Common myeloid progenitor, CD34-positive (primary cell): ENCODE data around the gene TMEM43.

ENCODE experiments used
- CTCF ChIA-PET: fragments of 350-600 bp; sonication (Branson Sonifier 250); formaldehyde crosslinking; loops from one replicate; lab custom pipeline; 2021; ENCODE audit warnings: antibody characterized with exemption; lab: Charles Lee
- POLR2A ChIA-PET: fragments of 350-600 bp; sonication (Branson Sonifier 250); formaldehyde crosslinking; loops from one replicate; lab custom pipeline; 2021; ENCODE audit warnings: antibody characterized with exemption; lab: Charles Lee
- DNase-seq, 3 donors: peaks; one replicate each; pipeline versions ENCODE4 v3.0.0 to v3.0.0-alpha.2; 2013
- H3K27ac ChIP-seq, 2 experiments: 1 replicate in 1 of 2; 2 replicates in 1 of 2; pipeline ENCODE4 v1.7.0; 2013; ENCODE audit warnings: inconsistent platforms in 2 of 2, low read length in 2 of 2, mild to moderate bottlenecking in 2 of 2, low read depth in 1 of 2, moderate library complexity in 1 of 2; ENCODE audit not compliant: severe bottlenecking in 2 of 2, insufficient read depth in 1 of 2, poor library complexity in 1 of 2
- H3K27me3 ChIP-seq, 5 experiments: replicated peaks in 2 of 5; 1 replicate in 3 of 5; 2 replicates in 2 of 5; pipeline versions ENCODE4 v1.6.1 to v1.7.0; 2013; ENCODE audit warnings: low read length in 4 of 5, mild to moderate bottlenecking in 2 of 5, moderate library complexity in 2 of 5, inconsistent platforms in 1 of 5; ENCODE audit not compliant: insufficient read depth in 5 of 5, control insufficient read depth in 4 of 5
- H3K36me3 ChIP-seq, 4 experiments: 1 replicate in 2 of 4; 2 replicates in 2 of 4; pipeline versions ENCODE4 v1.6.1 to v1.7.0; 2013; ENCODE audit warnings: low read length in 3 of 4, control low read depth in 1 of 4, mild to moderate bottlenecking in 1 of 4; ENCODE audit not compliant: control insufficient read depth in 4 of 4, insufficient read depth in 4 of 4
- H3K4me1 ChIP-seq, 4 experiments: 1 replicate in 3 of 4; 2 replicates in 1 of 4; pipeline versions ENCODE4 v1.6.1 to v1.7.1; 2013; ENCODE audit warnings: low read length in 3 of 4, mild to moderate bottlenecking in 3 of 4, control low read depth in 1 of 4, inconsistent platforms in 1 of 4, moderate library complexity in 1 of 4; ENCODE audit not compliant: control insufficient read depth in 4 of 4, insufficient read depth in 4 of 4; ENCODE audit errors: control extremely low read depth in 1 of 4
- H3K4me3 ChIP-seq, 7 experiments: 1 replicate in 4 of 7; 2 replicates in 3 of 7; pipeline versions ENCODE4 v1.5.1 to v1.7.0; 2013; ENCODE audit warnings: mild to moderate bottlenecking in 7 of 7, low read length in 6 of 7, moderate library complexity in 6 of 7, inconsistent platforms in 2 of 7, low read depth in 2 of 7, control low read depth in 1 of 7; ENCODE audit not compliant: insufficient read depth in 4 of 7, control insufficient read depth in 1 of 7; ENCODE audit errors: extremely low read depth in 1 of 7
- H3K9me3 ChIP-seq, 5 experiments: 1 replicate in 4 of 5; 2 replicates in 1 of 5; pipeline versions ENCODE4 v1.6.1 to v1.7.1; 2013; ENCODE audit warnings: low read length in 4 of 5, mild to moderate bottlenecking in 2 of 5, inconsistent platforms in 1 of 5, low read depth in 1 of 5, moderate library complexity in 1 of 5; ENCODE audit not compliant: control insufficient read depth in 4 of 5, insufficient read depth in 2 of 5; ENCODE audit errors: control extremely low read depth in 1 of 5
- WGBS: methylation state at CpG from one replicate; pipeline ENCODE4 v1.1.5; 2013; ENCODE audit not compliant: insufficient coverage; 5-methylcytosine and 5-hydroxymethylcytosine counted together

Gene TMEM43

DNA sequence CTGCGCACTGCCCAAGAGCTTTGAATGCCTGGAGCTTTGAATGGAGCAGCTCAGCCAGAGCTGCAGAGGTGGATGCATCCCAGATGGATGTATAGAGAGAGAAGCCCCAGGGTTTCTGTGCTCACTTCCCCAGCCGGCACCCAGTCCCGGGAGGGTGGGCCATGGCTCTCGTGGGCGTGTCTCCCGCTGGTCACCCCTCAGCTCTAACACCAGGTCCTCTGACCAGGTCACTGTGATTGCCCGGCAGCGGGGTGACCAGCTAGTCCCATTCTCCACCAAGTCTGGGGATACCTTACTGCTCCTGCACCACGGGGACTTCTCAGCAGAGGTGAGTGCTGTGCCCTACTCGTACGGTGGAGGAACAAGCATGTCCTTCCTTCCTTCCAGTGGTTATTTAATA lies 10.7 kb downstream of the TMEM43 start:
- H3K4me1 ChIP-seq = peaks cover 0 to 4% (median 2%) of the 10 kb centered on the region in 4 experiments
- POLR2A ChIA-PET = interaction anchor here (1.2 kb wide), 1 partner anchor 10 kb away, joined by 4 read pairs; the partner anchor contains the start of genes CHCHD4 and TMEM43
- no peak overlapping the region for H3K4me3 ChIP-seq
- DNase-seq = no peak
- H3K27ac ChIP-seq = no peak overlapping the region
- WGBS = 86% methylated on average over 10 of the region's 11 CpGs
- H3K36me3 ChIP-seq = peaks cover 18 to 99% (median 84%) of the 10 kb centered on the region in 4 experiments
- no peaks in the 10 kb centered on the region for H3K9me3 ChIP-seq
- H3K27me3 ChIP-seq = no peaks in the 10 kb centered on the region
- CTCF ChIA-PET = interaction anchor here (1.5 kb wide), 1 partner anchor 22 kb away, joined by 4 read pairs; no protein-coding TSS in a partner anchor

DNA sequence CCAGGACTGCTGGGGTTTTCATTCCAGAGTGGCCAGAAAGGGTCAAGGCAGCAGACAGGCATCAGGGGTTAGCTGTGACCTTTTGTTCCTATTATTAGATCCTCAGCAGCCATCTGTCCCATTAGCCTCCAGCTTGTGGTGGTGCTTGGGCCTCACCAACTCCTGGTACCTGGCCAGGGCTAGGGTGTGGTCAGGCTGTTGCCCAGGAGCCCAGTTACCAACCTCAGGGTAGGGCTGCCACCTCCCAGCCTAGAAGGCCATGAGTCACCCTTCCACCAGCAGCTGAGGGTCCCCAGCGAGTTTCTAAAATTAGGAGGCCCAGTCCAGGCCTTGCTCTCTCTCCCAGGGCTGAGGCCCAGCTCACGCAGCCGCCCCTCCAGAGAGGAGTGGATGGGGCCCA lies 12.2 kb downstream of the TMEM43 start:
- ChIA-PET POLR2A (no interaction called here), CTCF (interaction anchor here (1.2 kb wide), 1 partner anchor 9 kb away, joined by 4 read pairs; no protein-coding TSS in a partner anchor)
- Histone ChIP-seq H3K27ac (no peak overlapping the region), H3K9me3 (no peaks in the 10 kb centered on the region), H3K27me3 (no peaks in the 10 kb centered on the region), H3K4me1 (peaks cover 4 to 19% (median 11%) of the 10 kb centered on the region in 4 experiments), H3K4me3 (no peak overlapping the region), H3K36me3 (peaks cover 13 to 90% (median 81%) of the 10 kb centered on the region in 4 experiments)
- WGBS = 100% methylated on average over 3 of the region's 3 CpGs
- no peak for DNase-seq

DNA sequence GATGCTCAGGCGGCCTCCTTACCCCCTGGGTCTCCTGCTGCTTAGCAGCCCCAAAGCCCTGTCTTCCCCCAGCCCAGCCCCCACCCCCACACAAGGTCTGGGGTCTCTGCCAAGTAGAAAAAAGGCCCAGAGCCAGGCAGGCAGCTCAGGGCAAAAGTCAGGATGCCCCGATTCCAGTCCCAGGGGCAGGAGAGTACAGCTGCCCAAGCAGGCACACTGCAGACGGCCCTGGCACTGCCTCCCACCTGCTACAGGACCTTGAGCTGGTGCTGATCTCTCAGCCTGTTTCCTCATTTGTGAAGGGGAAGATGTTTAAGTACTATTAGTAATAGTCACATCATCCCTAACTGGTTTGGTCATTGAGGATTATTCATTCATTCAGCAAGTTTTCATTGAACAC lies 12.6 kb downstream of the TMEM43 start:
- ChIA-PET POLR2A (no interaction called here), CTCF (interaction anchor here (1.2 kb wide), 1 partner anchor 9 kb away, joined by 4 read pairs; no protein-coding TSS in a partner anchor)
- 100% methylated on average over 1 of the region's 3 CpGs for WGBS
- no peaks in the 10 kb centered on the region for H3K27me3 ChIP-seq
- H3K9me3 ChIP-seq = no peaks in the 10 kb centered on the region
- no peak overlapping the region for H3K27ac ChIP-seq
- no peak for DNase-seq
- H3K4me1 ChIP-seq = peaks cover 4 to 23% (median 14%) of the 10 kb centered on the region in 4 experiments
- no peak overlapping the region for H3K4me3 ChIP-seq
- peaks cover 9 to 86% (median 78%) of the 10 kb centered on the region in 4 experiments for H3K36me3 ChIP-seq

DNA sequence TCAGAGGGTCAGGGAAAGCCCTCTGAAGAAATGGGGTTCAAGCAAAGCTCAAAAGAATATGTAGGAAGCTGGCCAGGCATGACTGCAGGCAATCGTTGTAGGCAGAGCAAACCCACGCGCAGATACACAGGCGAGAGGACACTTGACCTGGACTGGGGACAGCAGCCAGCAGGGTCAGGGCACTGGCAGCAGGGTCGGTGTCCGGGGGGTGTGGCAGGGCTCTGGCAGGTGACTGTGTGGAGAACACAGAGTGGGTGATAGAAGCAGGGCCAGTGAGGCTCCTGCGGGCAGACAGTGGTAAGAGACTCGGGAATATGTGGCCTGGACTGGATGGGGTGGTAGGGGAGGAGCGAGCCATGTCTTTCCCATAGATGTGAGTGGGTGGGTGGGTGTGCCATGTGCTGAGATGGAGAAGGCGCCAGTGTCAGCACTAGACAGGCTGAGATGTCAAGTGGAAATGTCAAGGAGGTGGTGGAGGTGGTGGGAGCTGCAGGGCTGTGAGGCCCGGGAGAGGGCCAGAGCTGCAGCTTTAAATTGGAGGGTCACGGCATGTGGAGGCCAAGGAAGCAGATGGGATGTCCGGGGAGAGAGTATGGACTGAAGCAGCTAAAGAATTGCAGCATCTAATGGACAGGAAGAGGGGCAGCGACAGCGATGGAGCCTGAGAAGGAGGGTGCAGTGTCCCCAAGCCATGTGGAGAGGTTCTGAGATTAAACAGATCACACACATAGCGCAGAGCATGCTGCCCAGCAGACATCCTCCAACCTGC lies 13.4 kb downstream of the TMEM43 start:
- Histone ChIP-seq H3K27ac (no peak overlapping the region), H3K4me1 (peaks cover 7 to 32% (median 19%) of the 10 kb centered on the region in 4 experiments), H3K9me3 (no peaks in the 10 kb centered on the region), H3K4me3 (no peak overlapping the region), H3K27me3 (no peaks in the 10 kb centered on the region), H3K36me3 (peaks cover 10 to 84% (median 70%) of the 10 kb centered on the region in 4 experiments)
- ChIA-PET POLR2A (no interaction called here), CTCF (interaction anchor here (1.2 kb wide), 1 partner anchor 10 kb away, joined by 4 read pairs; no protein-coding TSS in a partner anchor)
- no peak for DNase-seq
- over 99% methylated on average over 16 of the region's 16 CpGs for whole genome bisulfite sequencing

GRCh38 chr3:14138878-14139655 lies 14.2 kb downstream of the TMEM43 start:
- peaks cover 13 to 39% (median 25%) of the 10 kb centered on the region in 4 experiments for H3K4me1 ChIP-seq
- 97% methylated on average over 13 of the region's 14 CpGs for WGBS
- ChIA-PET CTCF (interaction anchor here (1.1 kb wide), 1 partner anchor 37 kb away, joined by 3 read pairs; no protein-coding TSS in a partner anchor), POLR2A (no interaction called here)
- no peak for DNase-seq
- peaks cover 6 to 80% (median 62%) of the 10 kb centered on the region in 4 experiments for H3K36me3 ChIP-seq
- H3K27me3 ChIP-seq = no peaks in the 10 kb centered on the region
- H3K9me3 ChIP-seq = no peaks in the 10 kb centered on the region
- no peak overlapping the region for H3K27ac ChIP-seq
- H3K4me3 ChIP-seq = no peak overlapping the region

GRCh38 chr3:14139771-14140170 lies 14.9 kb downstream of the TMEM43 start:
- WGBS = 98% methylated on average over 5 of the region's 5 CpGs
- no peaks in the 10 kb centered on the region for H3K9me3 ChIP-seq
- DNase-seq = no peak
- ChIA-PET CTCF (interaction anchor here (1.0 to 1.1 kb wide), 2 partner anchors 9 to 36 kb away, joined by 3 to 4 read pairs; no protein-coding TSS in a partner anchor), POLR2A (no interaction called here)
- peak overlapping the region in 1 of 2 experiments; percentile 20 for H3K27ac ChIP-seq
- H3K27me3 ChIP-seq = no peaks in the 10 kb centered on the region
- H3K4me1 ChIP-seq = peaks cover 17 to 44% (median 29%) of the 10 kb centered on the region in 4 experiments
- H3K4me3 ChIP-seq = no peak overlapping the region
- H3K36me3 ChIP-seq = peaks cover 6 to 73% (median 56%) of the 10 kb centered on the region in 4 experiments
